Amygdala (tissue), 56 donors: ENCODE measurements around the gene CACNA1B.

ENCODE experiments used
- DNase-seq, 56 donors: peaks; one replicate each; lab custom pipeline; 2025; lab: John Stamatoyannopoulos, UW

CACNA1B gene

GRCh38 chr9:137917795-137918194, 40.2 kb downstream of the CACNA1B start:
- DNase-seq: no peak

- peak in 22 of 56 donors; percentile 9 to 77 (median 45) for DNase-seq
Measured at GRCh38 chr9:137918331-137919094, 40.9 kb downstream of the CACNA1B start.

GRCh38 chr9:137919095-137919465, 41.5 kb downstream of the CACNA1B start:
- no peak for DNase-seq

GRCh38 chr9:137919649-137920141, 42.1 kb downstream of the CACNA1B start:
- DNase-seq: no peak

DNA sequence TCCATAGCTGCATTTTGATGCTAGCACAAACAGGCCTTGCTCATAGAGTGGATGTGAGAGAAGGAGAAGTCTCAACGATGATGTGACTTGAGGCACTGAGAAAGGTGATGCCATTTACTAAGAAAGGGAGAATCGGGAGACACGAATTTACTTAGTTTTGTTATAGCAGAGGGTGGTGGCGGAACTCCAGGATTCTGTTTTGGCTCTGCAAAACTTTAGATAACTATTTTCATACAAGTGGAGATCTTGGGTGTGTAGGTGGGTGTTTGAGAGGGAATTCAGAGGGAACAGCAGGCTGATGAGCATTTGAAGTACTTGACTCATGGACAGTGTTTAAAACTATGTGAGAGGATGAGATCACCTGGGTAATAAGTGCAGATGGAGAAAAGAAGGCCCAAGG, 43.2 kb downstream of the CACNA1B start:
- peak in 1 of 56 donors; percentile 13 for DNase-seq

GRCh38 chr9:137924169-137924568, 46.6 kb downstream of the CACNA1B start:
- DNase-seq: no peak

- no peak for DNase-seq
Measured at GRCh38 chr9:137924761-137925369, 47.3 kb downstream of the CACNA1B start.

GRCh38 chr9:137943655-137944054, 66.1 kb downstream of the CACNA1B start:
- no peak for DNase-seq

DNA sequence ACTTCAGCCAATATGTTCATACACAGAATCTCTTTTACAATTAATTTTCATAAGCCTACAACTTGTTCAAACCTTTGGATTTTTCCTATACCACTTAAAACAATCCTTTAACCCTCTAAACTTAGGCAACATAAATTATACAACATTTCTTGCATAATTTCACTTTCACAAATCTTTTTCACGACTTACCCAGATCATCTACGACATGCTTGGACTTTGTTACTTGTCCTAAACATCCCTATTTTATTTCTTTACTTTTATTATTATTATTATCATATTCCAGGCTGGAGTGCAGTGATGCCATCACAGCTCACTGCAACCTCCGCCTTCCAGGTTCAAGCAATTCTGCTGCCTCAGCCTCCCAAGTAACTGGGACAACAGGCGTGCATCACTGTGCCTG, 68.0 kb downstream of the CACNA1B start:
- no peak for DNase-seq

DNA sequence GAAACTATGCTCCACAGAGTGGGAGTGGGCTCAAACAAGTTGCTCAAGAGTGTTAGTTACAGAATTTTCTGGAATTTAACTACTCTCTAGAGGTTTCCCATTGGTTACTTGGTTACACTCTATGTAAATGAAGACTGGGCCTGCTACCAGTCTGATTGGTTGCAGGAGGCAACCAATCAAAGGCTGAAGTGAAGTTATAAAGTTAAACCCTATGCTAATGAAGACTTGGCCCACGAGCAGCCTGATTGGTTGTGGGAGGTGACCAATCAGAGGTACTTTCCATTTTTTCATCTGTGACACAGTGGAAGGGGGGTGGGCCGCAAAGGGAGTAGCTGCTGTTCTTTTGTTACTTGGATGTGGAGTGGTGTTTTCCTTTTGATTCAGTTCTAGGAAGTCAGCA, 69.4 kb downstream of the CACNA1B start:
- DNase-seq: no peak

GRCh38 chr9:137948642-137949041, 71.1 kb downstream of the CACNA1B start:
- DNase-seq: no peak

- no peak for DNase-seq
Measured at GRCh38 chr9:137949260-137949659, 71.7 kb downstream of the CACNA1B start.

DNA sequence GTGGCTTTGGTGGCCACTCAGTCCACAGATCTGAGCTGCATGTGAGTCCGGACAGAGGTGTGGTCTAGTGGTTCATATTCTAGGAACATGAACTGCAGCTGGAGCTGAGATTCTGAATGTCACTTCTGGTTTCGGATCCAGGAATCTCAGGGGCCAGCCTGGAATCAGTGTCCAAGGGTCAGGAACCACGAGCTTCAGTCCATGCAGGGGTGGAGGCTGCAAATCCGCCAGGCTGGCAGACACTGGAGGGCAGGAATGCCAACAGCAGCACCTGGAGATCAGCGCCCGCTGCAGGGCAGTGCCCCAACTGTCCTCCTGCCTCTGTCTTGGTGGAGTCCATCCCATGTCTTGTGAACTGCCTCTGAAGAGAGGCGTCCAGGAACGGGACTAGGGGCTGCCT, 73.5 kb downstream of the CACNA1B start:
- no peak for DNase-seq

GRCh38 chr9:137951597-137952490, 74.3 kb downstream of the CACNA1B start:
- no peak for DNase-seq

GRCh38 chr9:137952976-137953666, 75.5 kb downstream of the CACNA1B start:
- peak in 3 of 56 donors; percentile 12 to 47 (median 44) for DNase-seq

- DNase-seq: no peak
Measured at GRCh38 chr9:137953683-137954438, 76.3 kb downstream of the CACNA1B start.

DNA sequence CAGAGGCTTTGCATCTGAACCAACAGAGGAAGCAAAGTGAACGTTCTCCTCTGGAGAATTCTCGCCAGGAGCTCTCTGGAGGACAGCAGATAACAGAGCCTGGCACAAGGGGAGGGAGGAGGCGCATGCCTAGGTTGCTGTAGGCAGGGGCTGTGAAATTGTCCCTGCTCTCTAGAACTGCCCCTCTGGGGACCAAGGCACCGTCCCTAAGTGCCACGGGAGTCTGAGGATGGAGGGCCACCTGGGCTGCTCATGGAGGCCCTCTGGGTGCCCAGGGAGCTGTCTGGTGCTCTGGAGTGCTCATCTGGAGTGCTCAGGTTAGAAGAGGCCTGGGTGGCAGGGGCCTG, 77.6 kb downstream of the CACNA1B start:
- DNase-seq: no peak

DNA sequence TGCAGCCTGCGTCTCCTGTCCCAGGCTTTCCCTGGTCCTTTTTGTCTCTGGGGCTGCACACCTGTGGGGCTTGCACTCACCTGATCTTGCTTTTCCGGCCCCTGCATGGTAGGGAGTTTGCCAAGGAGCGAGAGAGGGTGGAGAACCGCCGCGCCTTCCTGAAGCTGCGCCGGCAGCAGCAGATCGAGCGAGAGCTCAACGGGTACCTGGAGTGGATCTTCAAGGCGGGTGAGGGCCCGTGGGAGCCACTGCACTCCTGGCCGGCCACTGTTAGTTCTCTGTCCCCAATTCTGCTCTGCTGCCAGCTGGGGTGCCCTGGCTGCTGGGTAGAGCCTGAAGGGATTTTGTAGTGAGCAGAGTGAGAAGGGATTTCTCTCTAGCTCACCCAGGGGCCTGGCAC, 78.0 kb downstream of the CACNA1B start:
- no peak for DNase-seq

DNA sequence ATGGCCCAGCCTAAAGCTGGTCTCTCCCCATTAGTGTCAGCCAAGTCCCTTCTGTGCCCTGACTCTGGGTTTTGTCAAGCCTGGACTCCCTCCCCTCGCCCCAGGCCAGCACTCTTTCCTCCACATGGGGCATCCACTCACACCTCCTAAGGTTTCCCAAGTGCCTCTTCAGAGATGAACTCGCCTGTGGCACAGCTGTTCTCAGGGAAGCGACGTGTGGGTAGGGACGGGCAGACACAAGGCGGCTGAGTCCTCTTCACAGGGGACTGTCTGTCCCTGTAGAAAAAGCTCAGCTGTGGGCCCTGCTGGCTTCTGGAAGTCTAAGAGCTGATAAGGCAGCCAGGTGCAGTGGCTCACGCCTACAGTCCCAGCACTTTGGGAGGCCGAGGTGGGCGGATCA, 78.5 kb downstream of the CACNA1B start:
- no peak for DNase-seq
